ENCODE data around the gene USP34.
"Not testable (repeated sequence)": the region's sequence is repeated elsewhere in the genome, so short reads cannot be mapped to it uniquely, and the experiment has no call there.

USP34 gene

DNA sequence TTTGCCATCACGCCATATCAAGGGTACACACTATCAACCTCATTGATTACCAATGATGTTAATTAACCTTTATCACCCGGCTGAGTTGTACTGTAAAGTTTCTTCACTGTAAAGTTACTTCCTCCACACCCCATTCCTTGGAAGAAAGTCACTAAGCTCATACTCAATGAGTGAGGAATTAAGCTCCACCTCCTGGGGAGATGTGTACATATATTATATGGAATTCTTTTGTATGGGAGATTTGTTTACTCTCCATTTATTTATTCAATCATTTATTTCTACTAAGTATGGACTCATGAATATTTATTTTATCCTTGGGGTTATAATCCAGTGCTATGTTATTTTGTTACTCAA lies 252.1 kb downstream of the USP34 start:
- Mint-ChIP-seq H3K4me1 (no peaks in the 10 kb centered on the region), H3K9me3 (no peaks in the 10 kb centered on the region), H3K27ac (no peak overlapping the region), H3K36me3 (ENCODE audit: low read depth) (peaks cover 64% of the 10 kb centered on the region), H3K27me3 (ENCODE audit: low read depth) (no peaks in the 10 kb centered on the region), H3K4me3 (no peak overlapping the region)
- no peak for TF ChIP-seq CTCF (IDR thresholded peaks at IDR 0.05; ENCODE audit: unreplicated experiment in 3 of 3)

DNA sequence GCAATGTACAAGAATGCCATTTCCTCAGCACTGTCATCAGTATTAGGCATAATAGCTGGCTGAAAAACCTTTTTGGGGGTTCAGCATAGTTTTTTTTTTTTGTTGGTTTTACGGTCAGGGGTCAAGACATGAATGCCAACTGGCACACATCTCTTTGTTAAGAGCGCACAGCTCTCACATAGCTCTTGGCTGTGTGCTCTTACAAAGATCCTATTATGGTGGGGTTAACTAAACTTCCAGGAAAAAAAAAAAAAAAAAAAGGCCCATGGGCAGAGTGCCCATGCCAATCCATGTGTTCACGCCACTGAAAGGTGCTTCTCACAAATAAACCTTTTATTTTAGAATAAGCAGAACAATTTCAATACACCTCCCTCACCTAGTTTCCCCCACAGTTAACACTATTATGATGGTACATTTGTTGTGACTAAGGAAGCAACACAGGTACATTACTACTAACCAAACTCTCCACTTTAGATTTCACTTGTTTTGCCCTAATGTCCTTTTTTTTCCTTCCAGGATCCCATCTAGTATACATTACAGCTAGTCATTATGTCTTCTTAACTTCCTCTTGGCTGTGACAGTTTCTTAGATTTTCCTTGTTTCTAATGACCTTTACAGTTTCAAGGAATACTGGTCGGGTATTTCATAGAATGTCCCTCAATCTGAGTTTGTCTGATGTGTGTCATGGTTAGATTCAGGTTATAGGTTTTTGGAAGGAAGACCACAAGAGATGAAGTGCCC lies 252.6 kb downstream of the USP34 start:
- Mint-ChIP-seq H3K4me1 (no peaks in the 10 kb centered on the region), H3K27ac (no peak overlapping the region), H3K36me3 (ENCODE audit: low read depth) (peaks cover 60% of the 10 kb centered on the region), H3K4me3 (no peak overlapping the region), H3K9me3 (no peaks in the 10 kb centered on the region), H3K27me3 (ENCODE audit: low read depth) (no peaks in the 10 kb centered on the region)
- no peak for TF ChIP-seq CTCF (IDR thresholded peaks at IDR 0.05; ENCODE audit: unreplicated experiment in 3 of 3)

DNA sequence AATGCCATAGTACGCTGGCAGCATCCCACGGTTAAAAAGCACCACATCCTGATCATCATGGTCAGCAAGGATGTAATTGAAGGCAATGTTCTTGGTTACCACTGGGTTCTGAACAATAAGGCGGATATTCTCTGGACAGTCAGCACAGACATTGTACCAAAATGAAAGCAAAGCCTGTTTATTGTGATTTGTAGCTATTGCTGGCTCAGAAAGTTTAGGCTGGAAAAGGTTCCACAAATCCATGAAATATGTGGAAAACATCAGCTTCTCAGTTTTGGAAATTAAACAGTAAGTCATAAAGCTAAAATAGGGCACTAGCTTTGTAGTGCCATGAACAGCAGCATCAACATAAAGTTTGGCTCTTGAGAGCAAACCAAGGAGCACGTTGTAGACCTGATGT lies 256.7 kb downstream of the USP34 start:
- no peaks in the 10 kb centered on the region for H3K9me3 Mint-ChIP-seq
- no peak overlapping the region for H3K27ac Mint-ChIP-seq
- no peak overlapping the region for H3K4me3 Mint-ChIP-seq
- H3K27me3 Mint-ChIP-seq (ENCODE audit: low read depth): no peaks in the 10 kb centered on the region
- TF ChIP-seq CTCF (IDR thresholded peaks at IDR 0.05; ENCODE audit: unreplicated experiment in 3 of 3): no peak
- peaks cover 38% of the 10 kb centered on the region for H3K36me3 Mint-ChIP-seq (ENCODE audit: low read depth)
- no peaks in the 10 kb centered on the region for H3K4me1 Mint-ChIP-seq

- peaks cover 52% of the 10 kb centered on the region for H3K36me3 Mint-ChIP-seq (ENCODE audit: low read depth)
- H3K27me3 Mint-ChIP-seq (ENCODE audit: low read depth): no peaks in the 10 kb centered on the region
- no peak for TF ChIP-seq CTCF (IDR thresholded peaks at IDR 0.05; ENCODE audit: unreplicated experiment in 3 of 3)
- H3K4me3 Mint-ChIP-seq: no peak overlapping the region
- H3K4me1 Mint-ChIP-seq: no peaks in the 10 kb centered on the region
- no peaks in the 10 kb centered on the region for H3K9me3 Mint-ChIP-seq
- no peak overlapping the region for H3K27ac Mint-ChIP-seq
These were observed 260.4 kb downstream of the USP34 start for GRCh38 chr2:61210332-61210981.

DNA sequence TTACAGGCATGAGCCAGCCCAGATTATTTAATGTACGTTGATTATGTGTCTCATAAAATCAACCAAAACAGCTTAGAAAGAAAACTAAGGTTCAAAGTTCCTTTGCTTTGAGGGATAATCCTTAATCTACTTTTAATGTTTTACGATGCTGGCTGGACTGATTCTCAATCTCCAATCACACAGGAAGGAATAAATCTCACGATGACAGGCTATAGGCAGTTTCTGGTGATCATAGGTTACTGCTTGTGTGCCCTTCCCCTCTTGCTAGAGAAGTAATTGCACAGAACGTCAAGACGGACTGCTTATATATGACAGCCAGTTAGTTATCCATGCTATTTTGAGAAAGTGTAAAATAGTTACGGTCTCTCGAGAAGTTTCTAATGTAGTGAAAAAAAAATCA lies 265.8 kb downstream of the USP34 start:
- TF ChIP-seq CTCF (IDR thresholded peaks at IDR 0.05; ENCODE audit: unreplicated experiment in 3 of 3): no peak
- H3K4me1 Mint-ChIP-seq: no peaks in the 10 kb centered on the region
- H3K36me3 Mint-ChIP-seq (ENCODE audit: low read depth): peaks cover 75% of the 10 kb centered on the region
- no peaks in the 10 kb centered on the region for H3K27me3 Mint-ChIP-seq (ENCODE audit: low read depth)
- peak overlapping the region in 2 of 3 experiments; percentile 57 to 81 for H3K27ac Mint-ChIP-seq
- H3K4me3 Mint-ChIP-seq: no peak overlapping the region
- no peaks in the 10 kb centered on the region for H3K9me3 Mint-ChIP-seq

GRCh38 chr2:61196671-61197070 lies 274.2 kb downstream of the USP34 start:
- H3K27ac Mint-ChIP-seq: no peak overlapping the region
- no peak for TF ChIP-seq CTCF (IDR thresholded peaks at IDR 0.05; ENCODE audit: unreplicated experiment in 3 of 3)
- H3K4me1 Mint-ChIP-seq: no peaks in the 10 kb centered on the region
- H3K4me3 Mint-ChIP-seq: no peak overlapping the region
- H3K36me3 Mint-ChIP-seq (ENCODE audit: low read depth): peaks cover 46% of the 10 kb centered on the region
- H3K9me3 Mint-ChIP-seq: no peaks in the 10 kb centered on the region
- H3K27me3 Mint-ChIP-seq (ENCODE audit: low read depth): no peaks in the 10 kb centered on the region

GRCh38 chr2:61194646-61195045 lies 276.2 kb downstream of the USP34 start:
- peaks cover 49% of the 10 kb centered on the region for H3K36me3 Mint-ChIP-seq (ENCODE audit: low read depth)
- H3K27ac Mint-ChIP-seq; H3K4me3 Mint-ChIP-seq; H3K27me3 Mint-ChIP-seq (ENCODE audit: low read depth); H3K4me1 Mint-ChIP-seq; H3K9me3 Mint-ChIP-seq: not testable (repeated sequence)
